ENCODE data around the gene RHOBTB1. TPM values are rescaled to one million over a fixed set of nuclear protein-coding genes. Genes with fewer than 3 reads are reported as not detected.

Gene RHOBTB1
- total and polyA plus RNA-seq, 9 of the 15 experiments (the other 6 are each of a cell fraction or from before 2014, with no cell fraction given) = 1.7 to 11.7 (median 9.3) TPM

DNA sequence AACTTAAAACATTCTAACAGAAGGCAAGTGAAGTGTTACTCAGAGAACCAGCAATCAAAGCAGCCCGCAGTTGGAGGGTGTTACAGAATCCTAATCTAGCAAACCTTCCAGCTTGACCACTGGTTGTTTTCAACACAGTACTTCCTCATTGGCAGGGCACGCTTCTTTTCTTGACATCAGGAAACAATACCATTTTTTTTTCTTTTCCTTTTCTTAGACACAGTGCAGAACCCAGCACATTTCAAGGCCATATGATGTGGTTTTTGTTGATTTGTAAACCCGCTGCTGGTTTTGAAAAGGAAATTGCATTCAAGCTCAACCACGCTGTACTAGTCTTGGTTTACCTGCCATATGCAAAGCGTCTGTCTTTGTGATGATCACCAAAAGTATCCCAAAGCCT is 33.4 kb downstream of the RHOBTB1 start (continued):
- TF ChIP-seq, protein P1, sequence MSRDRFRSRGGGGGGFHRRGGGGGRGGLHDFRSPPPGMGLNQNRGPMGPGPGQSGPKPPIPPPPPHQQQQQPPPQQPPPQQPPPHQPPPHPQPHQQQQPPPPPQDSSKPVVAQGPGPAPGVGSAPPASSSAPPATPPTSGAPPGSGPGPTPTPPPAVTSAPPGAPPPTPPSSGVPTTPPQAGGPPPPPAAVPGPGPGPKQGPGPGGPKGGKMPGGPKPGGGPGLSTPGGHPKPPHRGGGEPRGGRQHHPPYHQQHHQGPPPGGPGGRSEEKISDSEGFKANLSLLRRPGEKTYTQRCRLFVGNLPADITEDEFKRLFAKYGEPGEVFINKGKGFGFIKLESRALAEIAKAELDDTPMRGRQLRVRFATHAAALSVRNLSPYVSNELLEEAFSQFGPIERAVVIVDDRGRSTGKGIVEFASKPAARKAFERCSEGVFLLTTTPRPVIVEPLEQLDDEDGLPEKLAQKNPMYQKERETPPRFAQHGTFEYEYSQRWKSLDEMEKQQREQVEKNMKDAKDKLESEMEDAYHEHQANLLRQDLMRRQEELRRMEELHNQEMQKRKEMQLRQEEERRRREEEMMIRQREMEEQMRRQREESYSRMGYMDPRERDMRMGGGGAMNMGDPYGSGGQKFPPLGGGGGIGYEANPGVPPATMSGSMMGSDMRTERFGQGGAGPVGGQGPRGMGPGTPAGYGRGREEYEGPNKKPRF (IDR thresholded peaks at IDR 0.05; ENCODE audit: low read depth, low read length) = no peak
- TF ChIP-seq SAFB2 (IDR thresholded peaks at IDR 0.05; ENCODE audit: borderline replicate concordance, low read depth, low read length, severe bottlenecking) (no peak), KLF6 (CRISPR knock-in tag; IDR thresholded peaks at IDR 0.05; ENCODE audit: borderline replicate concordance) (no peak), MECOM (CRISPR knock-in tag; IDR thresholded peaks at IDR 0.05) (no peak), ZSCAN32 (CRISPR knock-in tag; IDR thresholded peaks at IDR 0.05) (no peak)
- TF ChIP-seq, protein P2, sequence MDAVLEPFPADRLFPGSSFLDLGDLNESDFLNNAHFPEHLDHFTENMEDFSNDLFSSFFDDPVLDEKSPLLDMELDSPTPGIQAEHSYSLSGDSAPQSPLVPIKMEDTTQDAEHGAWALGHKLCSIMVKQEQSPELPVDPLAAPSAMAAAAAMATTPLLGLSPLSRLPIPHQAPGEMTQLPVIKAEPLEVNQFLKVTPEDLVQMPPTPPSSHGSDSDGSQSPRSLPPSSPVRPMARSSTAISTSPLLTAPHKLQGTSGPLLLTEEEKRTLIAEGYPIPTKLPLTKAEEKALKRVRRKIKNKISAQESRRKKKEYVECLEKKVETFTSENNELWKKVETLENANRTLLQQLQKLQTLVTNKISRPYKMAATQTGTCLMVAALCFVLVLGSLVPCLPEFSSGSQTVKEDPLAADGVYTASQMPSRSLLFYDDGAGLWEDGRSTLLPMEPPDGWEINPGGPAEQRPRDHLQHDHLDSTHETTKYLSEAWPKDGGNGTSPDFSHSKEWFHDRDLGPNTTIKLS (IDR thresholded peaks at IDR 0.05; ENCODE audit: borderline replicate concordance, low read depth) = no peak
- TF ChIP-seq, protein P3, sequence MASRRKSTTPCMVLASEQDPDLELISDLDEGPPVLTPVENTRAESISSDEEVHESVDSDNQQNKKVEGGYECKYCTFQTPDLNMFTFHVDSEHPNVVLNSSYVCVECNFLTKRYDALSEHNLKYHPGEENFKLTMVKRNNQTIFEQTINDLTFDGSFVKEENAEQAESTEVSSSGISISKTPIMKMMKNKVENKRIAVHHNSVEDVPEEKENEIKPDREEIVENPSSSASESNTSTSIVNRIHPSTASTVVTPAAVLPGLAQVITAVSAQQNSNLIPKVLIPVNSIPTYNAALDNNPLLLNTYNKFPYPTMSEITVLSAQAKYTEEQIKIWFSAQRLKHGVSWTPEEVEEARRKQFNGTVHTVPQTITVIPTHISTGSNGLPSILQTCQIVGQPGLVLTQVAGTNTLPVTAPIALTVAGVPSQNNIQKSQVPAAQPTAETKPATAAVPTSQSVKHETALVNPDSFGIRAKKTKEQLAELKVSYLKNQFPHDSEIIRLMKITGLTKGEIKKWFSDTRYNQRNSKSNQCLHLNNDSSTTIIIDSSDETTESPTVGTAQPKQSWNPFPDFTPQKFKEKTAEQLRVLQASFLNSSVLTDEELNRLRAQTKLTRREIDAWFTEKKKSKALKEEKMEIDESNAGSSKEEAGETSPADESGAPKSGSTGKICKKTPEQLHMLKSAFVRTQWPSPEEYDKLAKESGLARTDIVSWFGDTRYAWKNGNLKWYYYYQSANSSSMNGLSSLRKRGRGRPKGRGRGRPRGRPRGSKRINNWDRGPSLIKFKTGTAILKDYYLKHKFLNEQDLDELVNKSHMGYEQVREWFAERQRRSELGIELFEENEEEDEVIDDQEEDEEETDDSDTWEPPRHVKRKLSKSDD (conservative IDR thresholded peaks at IDR 0.05; ENCODE audit: low read length) = no peak
- TF ChIP-seq, protein P4, sequence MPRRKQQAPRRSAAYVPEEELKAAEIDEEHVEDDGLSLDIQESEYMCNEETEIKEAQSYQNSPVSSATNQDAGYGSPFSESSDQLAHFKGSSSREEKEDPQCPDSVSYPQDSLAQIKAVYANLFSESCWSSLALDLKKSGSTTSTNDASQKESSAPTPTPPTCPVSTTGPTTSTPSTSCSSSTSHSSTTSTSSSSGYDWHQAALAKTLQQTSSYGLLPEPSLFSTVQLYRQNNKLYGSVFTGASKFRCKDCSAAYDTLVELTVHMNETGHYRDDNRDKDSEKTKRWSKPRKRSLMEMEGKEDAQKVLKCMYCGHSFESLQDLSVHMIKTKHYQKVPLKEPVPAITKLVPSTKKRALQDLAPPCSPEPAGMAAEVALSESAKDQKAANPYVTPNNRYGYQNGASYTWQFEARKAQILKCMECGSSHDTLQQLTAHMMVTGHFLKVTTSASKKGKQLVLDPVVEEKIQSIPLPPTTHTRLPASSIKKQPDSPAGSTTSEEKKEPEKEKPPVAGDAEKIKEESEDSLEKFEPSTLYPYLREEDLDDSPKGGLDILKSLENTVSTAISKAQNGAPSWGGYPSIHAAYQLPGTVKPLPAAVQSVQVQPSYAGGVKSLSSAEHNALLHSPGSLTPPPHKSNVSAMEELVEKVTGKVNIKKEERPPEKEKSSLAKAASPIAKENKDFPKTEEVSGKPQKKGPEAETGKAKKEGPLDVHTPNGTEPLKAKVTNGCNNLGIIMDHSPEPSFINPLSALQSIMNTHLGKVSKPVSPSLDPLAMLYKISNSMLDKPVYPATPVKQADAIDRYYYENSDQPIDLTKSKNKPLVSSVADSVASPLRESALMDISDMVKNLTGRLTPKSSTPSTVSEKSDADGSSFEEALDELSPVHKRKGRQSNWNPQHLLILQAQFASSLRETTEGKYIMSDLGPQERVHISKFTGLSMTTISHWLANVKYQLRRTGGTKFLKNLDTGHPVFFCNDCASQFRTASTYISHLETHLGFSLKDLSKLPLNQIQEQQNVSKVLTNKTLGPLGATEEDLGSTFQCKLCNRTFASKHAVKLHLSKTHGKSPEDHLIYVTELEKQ (CRISPR knock-in tag; IDR thresholded peaks at IDR 0.05) = no peak

Measured in K562 (cell line).